ENCODE data around the gene GUCD1.

GUCD1 gene

DNA sequence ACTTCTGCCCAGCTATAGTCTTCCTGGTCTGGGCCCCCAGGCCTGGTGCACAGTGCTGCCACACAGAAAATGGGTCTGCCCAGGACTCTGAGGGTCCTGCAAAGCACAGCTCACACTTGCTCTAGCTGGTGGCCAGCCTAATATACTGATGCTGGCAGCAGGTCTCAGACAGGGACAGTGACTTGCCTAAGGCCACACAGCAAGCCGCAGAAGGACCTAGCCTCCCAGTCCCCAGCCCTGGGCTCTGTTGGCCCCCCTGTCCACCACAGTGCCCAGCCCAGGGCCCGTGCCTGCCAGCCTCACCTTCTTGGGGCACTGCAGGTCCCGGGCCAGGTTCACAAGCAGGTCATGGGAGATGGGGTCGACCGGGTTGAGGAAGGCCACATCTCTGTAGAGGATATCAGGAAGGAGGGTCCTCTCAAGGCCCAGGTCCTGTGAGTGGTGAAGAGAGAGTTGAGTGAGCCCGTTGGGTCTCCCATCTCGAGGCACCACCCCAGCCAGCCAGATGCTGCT lies 34.6 kb upstream of the GUCD1 start:
- Histone ChIP-seq H3K4me3 (ENCODE audit: insufficient read depth, low read depth, low read length) (no peak overlapping the region), H3K36me3 (ENCODE audit: control insufficient read depth, insufficient read depth, low read length) (no peaks in the 10 kb centered on the region), H3K4me1 (ENCODE audit: control insufficient read depth, insufficient read depth, low read length) (peaks cover 8% of the 10 kb centered on the region), H3K27ac (ENCODE audit: insufficient read depth, low read depth, low read length, poor library complexity, severe bottlenecking) (no peak overlapping the region), H3K9me3 (ENCODE audit: control insufficient read depth, low read length) (no peaks in the 10 kb centered on the region), H3K27me3 (ENCODE audit: control insufficient read depth, insufficient read depth, low read length, poor library complexity, severe bottlenecking) (no peaks in the 10 kb centered on the region)
- 93 to 96% methylated on average over 7 of the region's 7 CpGs for WGBS, 2 experiments

DNA sequence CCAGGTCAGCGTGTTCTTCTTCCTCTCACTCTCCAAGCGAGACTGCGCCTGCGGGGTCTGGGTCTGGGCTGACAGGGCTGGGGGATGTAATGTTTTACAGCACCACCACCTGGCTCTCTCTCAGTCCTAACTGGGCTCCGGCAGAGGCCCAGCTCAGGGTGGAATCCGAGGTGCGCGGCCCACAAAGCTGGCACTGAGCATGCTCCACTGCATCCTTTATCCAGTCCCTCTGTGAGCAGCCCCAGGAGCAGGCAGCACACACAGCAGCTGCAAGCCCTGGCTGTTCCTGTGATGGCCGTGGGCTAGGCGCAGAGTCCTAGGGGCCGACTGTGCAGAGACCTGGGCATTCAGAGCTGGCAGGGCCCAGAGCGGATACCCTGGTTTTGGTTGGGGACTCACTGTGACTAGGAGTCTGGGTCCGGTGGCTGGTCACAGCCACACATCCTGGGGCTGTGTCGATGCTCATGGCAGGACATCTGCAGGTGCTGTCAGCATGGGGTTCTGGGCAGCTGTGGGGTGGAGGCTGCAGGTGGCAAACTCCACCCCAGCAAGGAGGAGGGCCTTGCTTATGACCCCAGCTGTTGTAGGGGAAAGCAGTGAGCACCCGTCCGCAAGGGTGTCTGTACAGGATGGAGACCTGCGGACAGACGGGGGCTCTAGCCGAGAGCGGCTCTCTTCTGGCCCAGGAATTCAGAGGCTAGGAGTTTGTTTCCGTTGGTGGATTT lies 34.0 kb upstream of the GUCD1 start:
- no peaks in the 10 kb centered on the region for H3K27me3 ChIP-seq (ENCODE audit: control insufficient read depth, insufficient read depth, low read length, poor library complexity, severe bottlenecking)
- 95 to 97% methylated on average over 21 of the region's 21 CpGs for WGBS, 2 experiments
- peaks cover 8% of the 10 kb centered on the region for H3K4me1 ChIP-seq (ENCODE audit: control insufficient read depth, insufficient read depth, low read length)
- H3K9me3 ChIP-seq (ENCODE audit: control insufficient read depth, low read length) = no peaks in the 10 kb centered on the region
- H3K4me3 ChIP-seq (ENCODE audit: insufficient read depth, low read depth, low read length) = no peak overlapping the region
- no peaks in the 10 kb centered on the region for H3K36me3 ChIP-seq (ENCODE audit: control insufficient read depth, insufficient read depth, low read length)
- H3K27ac ChIP-seq (ENCODE audit: insufficient read depth, low read depth, low read length, poor library complexity, severe bottlenecking) = no peak overlapping the region

DNA sequence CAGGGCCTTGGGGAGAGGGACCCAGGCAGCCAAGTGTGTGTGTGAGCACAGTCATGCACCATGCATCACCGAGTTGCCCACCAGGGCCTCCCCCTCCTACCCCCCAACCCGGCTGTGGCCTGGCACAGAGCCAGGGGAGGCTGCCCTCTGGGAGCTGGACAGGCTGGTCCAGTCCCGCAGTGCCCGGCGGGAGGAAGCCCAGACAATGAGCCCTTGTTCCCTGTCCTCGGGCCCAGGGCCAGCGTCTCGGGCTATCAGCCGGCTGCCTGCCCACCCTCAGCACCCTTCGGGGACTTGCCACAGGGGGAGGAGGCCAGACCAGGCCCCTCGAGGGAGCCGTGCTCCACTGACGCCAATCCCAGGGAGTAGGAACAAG lies 33.4 kb upstream of the GUCD1 start:
- no peaks in the 10 kb centered on the region for H3K9me3 ChIP-seq (ENCODE audit: control insufficient read depth, low read length)
- H3K4me3 ChIP-seq (ENCODE audit: insufficient read depth, low read depth, low read length) = no peak overlapping the region
- no peak overlapping the region for H3K27ac ChIP-seq (ENCODE audit: insufficient read depth, low read depth, low read length, poor library complexity, severe bottlenecking)
- H3K4me1 ChIP-seq (ENCODE audit: control insufficient read depth, insufficient read depth, low read length) = peaks cover 8% of the 10 kb centered on the region
- H3K27me3 ChIP-seq (ENCODE audit: control insufficient read depth, insufficient read depth, low read length, poor library complexity, severe bottlenecking) = no peaks in the 10 kb centered on the region
- 94 to 95% methylated on average over 13 of the region's 13 CpGs for WGBS, 2 experiments
- no peaks in the 10 kb centered on the region for H3K36me3 ChIP-seq (ENCODE audit: control insufficient read depth, insufficient read depth, low read length)

DNA sequence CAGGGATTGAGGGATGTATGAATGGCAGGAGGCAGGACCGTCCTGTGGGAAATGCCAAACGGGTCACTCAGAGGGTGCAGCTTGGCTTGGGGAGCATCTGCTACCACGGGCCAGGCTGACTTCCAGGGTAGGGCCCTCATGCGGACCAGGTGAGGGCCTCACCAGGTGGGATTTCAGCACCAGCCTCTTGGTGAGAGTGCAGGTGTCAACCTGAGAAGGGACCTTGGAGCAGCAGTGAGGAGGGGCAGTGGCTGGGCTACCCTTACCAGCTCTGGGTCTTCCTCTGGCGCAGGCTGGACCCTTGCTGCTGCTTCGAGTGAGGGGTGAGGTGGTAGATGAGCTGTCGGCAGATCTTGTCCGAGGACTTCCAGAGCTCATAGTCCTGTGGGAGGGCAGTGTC lies 33.0 kb upstream of the GUCD1 start:
- H3K4me1 ChIP-seq (ENCODE audit: control insufficient read depth, insufficient read depth, low read length) = peaks cover 8% of the 10 kb centered on the region
- WGBS, 2 experiments = 91 to 94% methylated on average over 8 of the region's 8 CpGs
- H3K9me3 ChIP-seq (ENCODE audit: control insufficient read depth, low read length) = no peaks in the 10 kb centered on the region
- no peak overlapping the region for H3K27ac ChIP-seq (ENCODE audit: insufficient read depth, low read depth, low read length, poor library complexity, severe bottlenecking)
- no peaks in the 10 kb centered on the region for H3K36me3 ChIP-seq (ENCODE audit: control insufficient read depth, insufficient read depth, low read length)
- H3K27me3 ChIP-seq (ENCODE audit: control insufficient read depth, insufficient read depth, low read length, poor library complexity, severe bottlenecking) = no peaks in the 10 kb centered on the region
- H3K4me3 ChIP-seq (ENCODE audit: insufficient read depth, low read depth, low read length) = no peak overlapping the region

DNA sequence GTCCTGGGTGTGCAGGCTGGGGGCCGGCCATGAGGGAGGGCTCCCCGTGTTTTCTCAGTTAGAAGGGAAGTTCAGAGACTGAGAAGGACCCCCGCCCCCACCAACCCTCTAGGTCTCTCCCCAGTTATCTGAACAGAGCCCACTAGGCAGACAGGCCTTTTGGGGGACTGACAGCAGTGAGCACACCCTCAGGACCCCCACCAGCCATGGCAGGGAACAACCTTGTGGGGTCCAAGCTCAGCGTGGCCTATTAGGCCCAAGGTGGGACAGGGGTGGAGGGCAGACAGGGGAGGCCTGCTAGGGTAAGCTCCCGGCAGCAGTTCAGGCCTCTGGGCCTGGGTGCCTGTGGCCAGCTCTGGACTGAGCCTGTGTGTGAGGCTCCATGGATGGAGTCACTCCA lies 32.3 kb upstream of the GUCD1 start:
- H3K27me3 ChIP-seq (ENCODE audit: control insufficient read depth, insufficient read depth, low read length, poor library complexity, severe bottlenecking) = no peaks in the 10 kb centered on the region
- WGBS, 2 experiments = 87 to 88% methylated on average over 5 of the region's 5 CpGs

DNA sequence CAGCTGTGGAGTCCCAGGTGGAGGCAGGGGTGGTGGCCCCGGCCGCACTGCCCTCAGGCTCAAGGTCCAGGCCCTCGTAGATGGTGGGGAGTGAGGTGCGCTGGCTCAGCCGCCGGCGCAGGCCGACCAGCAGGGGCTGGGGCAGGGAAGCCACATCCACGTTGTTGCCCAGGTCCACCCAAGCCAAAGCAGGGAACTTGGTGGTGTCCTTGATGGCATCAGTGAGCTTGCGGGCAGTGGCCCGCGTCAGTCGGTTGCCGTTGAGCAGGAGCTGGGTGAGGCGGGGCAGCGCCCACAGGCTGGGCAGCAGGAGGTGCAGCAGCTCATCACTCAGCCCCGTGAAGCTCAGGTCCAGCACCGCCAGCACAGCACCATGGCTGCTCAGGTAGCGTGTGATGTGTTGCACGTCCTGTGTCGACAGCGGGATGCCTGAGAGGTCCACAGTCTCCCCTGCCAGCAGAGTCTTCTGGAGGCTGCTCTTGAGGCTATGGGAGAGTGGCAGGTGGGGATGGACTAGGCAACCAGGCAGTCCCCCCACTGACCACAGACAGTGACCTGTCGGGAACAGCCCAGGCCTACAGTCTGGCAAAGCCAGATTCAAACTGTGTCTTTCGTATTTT lies 31.1 kb upstream of the GUCD1 start:
- H3K4me1 ChIP-seq (ENCODE audit: control insufficient read depth, insufficient read depth, low read length) = no peaks in the 10 kb centered on the region
- H3K27ac ChIP-seq (ENCODE audit: insufficient read depth, low read depth, low read length, poor library complexity, severe bottlenecking) = no peak overlapping the region

More for the DNA sequence above, 32.3 kb upstream of the GUCD1 start:
- Histone ChIP-seq H3K4me3 (ENCODE audit: insufficient read depth, low read depth, low read length) (no peak overlapping the region), H3K9me3 (ENCODE audit: control insufficient read depth, low read length) (no peaks in the 10 kb centered on the region), H3K27ac (ENCODE audit: insufficient read depth, low read depth, low read length, poor library complexity, severe bottlenecking) (no peak overlapping the region), H3K4me1 (ENCODE audit: control insufficient read depth, insufficient read depth, low read length) (peaks cover 6% of the 10 kb centered on the region), H3K36me3 (ENCODE audit: control insufficient read depth, insufficient read depth, low read length) (no peaks in the 10 kb centered on the region)

DNA sequence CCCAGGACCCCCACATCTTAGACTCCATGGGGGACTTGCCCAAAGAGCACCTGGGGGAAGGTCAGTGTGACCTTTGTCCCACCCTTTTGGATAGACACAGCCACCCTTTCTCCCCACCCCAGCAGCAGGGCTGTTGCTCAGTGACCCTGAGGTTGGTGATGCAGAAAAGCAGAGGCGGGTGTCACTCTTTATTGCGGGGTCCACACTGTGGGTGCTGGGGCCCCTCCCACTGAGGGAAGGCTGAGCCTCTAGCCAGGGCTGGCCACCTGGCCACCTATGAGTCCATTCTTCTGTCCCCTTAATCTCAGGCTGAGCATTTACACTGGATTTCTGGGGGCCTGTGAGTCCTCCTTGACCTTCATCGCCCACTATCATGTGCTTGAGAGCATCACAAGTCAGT lies 30.5 kb upstream of the GUCD1 start:
- no peak overlapping the region for H3K27ac ChIP-seq (ENCODE audit: insufficient read depth, low read depth, low read length, poor library complexity, severe bottlenecking)
- WGBS, 2 experiments = 91 to 95% methylated on average over 3 of the region's 3 CpGs
- H3K9me3 ChIP-seq (ENCODE audit: control insufficient read depth, low read length) = no peaks in the 10 kb centered on the region
- no peak overlapping the region for H3K4me3 ChIP-seq (ENCODE audit: insufficient read depth, low read depth, low read length)
- H3K36me3 ChIP-seq (ENCODE audit: control insufficient read depth, insufficient read depth, low read length) = no peaks in the 10 kb centered on the region
- no peaks in the 10 kb centered on the region for H3K27me3 ChIP-seq (ENCODE audit: control insufficient read depth, insufficient read depth, low read length, poor library complexity, severe bottlenecking)
- H3K4me1 ChIP-seq (ENCODE audit: control insufficient read depth, insufficient read depth, low read length) = no peaks in the 10 kb centered on the region

More for the DNA sequence above, 31.1 kb upstream of the GUCD1 start:
- no peaks in the 10 kb centered on the region for H3K9me3 ChIP-seq (ENCODE audit: control insufficient read depth, low read length)
- H3K36me3 ChIP-seq (ENCODE audit: control insufficient read depth, insufficient read depth, low read length) = no peaks in the 10 kb centered on the region
- no peak overlapping the region for H3K4me3 ChIP-seq (ENCODE audit: insufficient read depth, low read depth, low read length)
- H3K27me3 ChIP-seq (ENCODE audit: control insufficient read depth, insufficient read depth, low read length, poor library complexity, severe bottlenecking) = no peaks in the 10 kb centered on the region
- WGBS, 2 experiments = 94 to 95% methylated on average over 24 of the region's 24 CpGs

DNA sequence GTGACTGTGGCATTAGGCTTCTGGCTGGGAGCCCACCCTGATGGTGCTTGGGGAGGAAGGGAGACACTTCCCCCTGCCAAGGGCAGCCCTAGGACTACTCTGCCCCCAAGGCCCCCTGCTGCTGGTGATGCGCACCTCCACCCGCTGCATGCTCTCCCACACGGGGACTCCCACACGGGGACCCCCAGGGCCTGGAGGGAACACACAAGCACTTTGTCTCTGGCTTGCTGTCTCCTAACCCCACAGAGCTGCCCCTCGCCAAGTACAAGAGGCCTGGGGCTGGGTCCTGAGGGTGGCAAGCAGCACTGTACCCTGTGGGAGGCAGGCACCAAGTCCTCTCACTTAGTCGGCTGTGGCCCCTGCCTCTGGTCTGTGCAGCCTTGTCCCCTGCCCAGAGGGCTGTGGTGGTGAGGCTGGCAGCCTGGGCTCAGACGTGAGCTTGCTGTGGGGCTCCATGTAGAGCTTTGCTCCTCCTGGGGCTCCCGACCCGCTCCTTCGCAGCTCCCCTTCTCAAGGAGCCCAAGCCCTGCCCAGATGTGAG lies 30.0 kb upstream of the GUCD1 start:
- no peak overlapping the region for H3K4me3 ChIP-seq (ENCODE audit: insufficient read depth, low read depth, low read length)
- H3K27me3 ChIP-seq (ENCODE audit: control insufficient read depth, insufficient read depth, low read length, poor library complexity, severe bottlenecking) = no peaks in the 10 kb centered on the region
- H3K9me3 ChIP-seq (ENCODE audit: control insufficient read depth, low read length) = no peaks in the 10 kb centered on the region
- H3K36me3 ChIP-seq (ENCODE audit: control insufficient read depth, insufficient read depth, low read length) = no peaks in the 10 kb centered on the region
- 89 to 91% methylated on average over 10 of the region's 10 CpGs for WGBS, 2 experiments
- H3K4me1 ChIP-seq (ENCODE audit: control insufficient read depth, insufficient read depth, low read length) = no peaks in the 10 kb centered on the region
- no peak overlapping the region for H3K27ac ChIP-seq (ENCODE audit: insufficient read depth, low read depth, low read length, poor library complexity, severe bottlenecking)

DNA sequence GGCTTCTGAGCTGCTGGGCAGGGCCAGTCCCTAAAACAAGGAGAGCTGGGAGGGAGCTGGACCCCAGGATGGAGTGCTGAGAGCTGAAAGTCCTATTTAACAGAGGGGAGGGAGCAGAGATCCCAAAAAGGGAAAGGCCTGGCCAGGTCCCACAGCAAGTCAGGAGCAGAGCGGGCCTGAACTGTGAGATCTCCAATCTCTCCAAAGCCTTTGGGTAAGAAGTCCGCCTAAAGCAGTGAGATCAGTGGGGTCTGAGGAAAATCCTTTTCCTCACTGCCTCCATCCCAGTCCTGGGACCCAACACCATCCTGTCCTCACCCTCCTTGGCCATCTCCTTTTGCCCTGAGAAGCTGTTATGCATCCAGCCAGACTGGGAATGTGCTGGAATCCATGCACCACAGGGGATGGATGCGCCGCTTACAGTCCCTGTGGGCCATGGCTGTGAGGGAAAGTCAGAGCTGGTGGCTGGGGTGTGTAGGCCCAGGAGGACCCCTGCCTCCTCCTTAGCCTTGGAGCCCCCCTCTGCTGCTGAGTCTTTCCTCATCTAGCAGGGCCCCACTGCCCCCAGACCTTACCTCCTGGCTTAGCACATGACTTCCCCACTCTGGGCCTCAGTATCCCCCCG lies 29.3 kb upstream of the GUCD1 start:
- WGBS, 2 experiments = 89 to 92% methylated on average over 5 of the region's 5 CpGs
- no peak overlapping the region for H3K4me3 ChIP-seq (ENCODE audit: insufficient read depth, low read depth, low read length)
- H3K27ac ChIP-seq (ENCODE audit: insufficient read depth, low read depth, low read length, poor library complexity, severe bottlenecking) = no peak overlapping the region

More for the DNA sequence above, 29.3 kb upstream of the GUCD1 start:
- Histone ChIP-seq H3K27me3 (ENCODE audit: control insufficient read depth, insufficient read depth, low read length, poor library complexity, severe bottlenecking) (no peaks in the 10 kb centered on the region), H3K9me3 (ENCODE audit: control insufficient read depth, low read length) (no peaks in the 10 kb centered on the region), H3K36me3 (ENCODE audit: control insufficient read depth, insufficient read depth, low read length) (no peaks in the 10 kb centered on the region), H3K4me1 (ENCODE audit: control insufficient read depth, insufficient read depth, low read length) (no peaks in the 10 kb centered on the region)
